A549 (cell line): ENCODE measurements around the gene SH3BP5.

ENCODE experiments used
- CEBPB ChIP-seq, 2 experiments: fragments of >200 bp in 1 of 2; sonication (Bioruptor Twin) in 1 of 2; formaldehyde crosslinking in 1 of 2; IDR thresholded peaks; 2 replicates each; pipeline ENCODE4 v1.6.1; 2012 to 2016
- ESRRA ChIP-seq: fragments of 150-350 bp; IDR thresholded peaks from 2 replicates; pipeline ENCODE4 v1.6.1; 2014; ENCODE audit warnings: mild to moderate bottlenecking, low read length, borderline replicate concordance
- HOXB5 ChIP-seq: fragments of 250-450 bp; sonication (Bioruptor Pico); IDR thresholded peaks from 2 replicates; pipeline ENCODE4 v1.5.0; 2020; ENCODE audit warnings: mild to moderate bottlenecking, moderate library complexity
- JUN ChIP-seq, 2 experiments: fragments of >200 bp; sonication (Bioruptor Twin); formaldehyde crosslinking; IDR thresholded peaks; 2 replicates in 1 of 2; 3 replicates in 1 of 2; pipeline ENCODE4 v1.6.1; 2016 to 2017
- MAFK ChIP-seq: fragments of 450-650 bp; IDR thresholded peaks from 2 replicates; pipeline ENCODE4 v1.6.1; 2014; ENCODE audit not compliant: partially characterized antibody
- NR3C1 ChIP-seq: fragments of >200 bp; sonication (Bioruptor Twin); formaldehyde crosslinking; IDR thresholded peaks from 3 replicates; pipeline ENCODE4 v1.6.1; 2017
- POLR2A ChIP-seq: IDR thresholded peaks from 2 replicates; pipeline ENCODE4 v1.6.1; 2012; ENCODE audit warnings: mild to moderate bottlenecking, low read length
- ZFP36 ChIP-seq: fragments of 450-650 bp; IDR thresholded peaks from 2 replicates; pipeline ENCODE4 v1.6.1; 2014; ENCODE audit warnings: borderline replicate concordance; ENCODE audit not compliant: partially characterized antibody
- TF ChIP-seq, protein P1 (sequence below): fragments of >200 bp; sonication (Bioruptor Twin); formaldehyde crosslinking; IDR thresholded peaks from 3 replicates; pipeline ENCODE4 v1.5.1; 2016
- TF ChIP-seq, protein P2 (sequence below): fragments of 150-350 bp; IDR thresholded peaks from 2 replicates; pipeline ENCODE4 v1.6.1; 2014; ENCODE audit warnings: low read depth, mild to moderate bottlenecking, low read length
- TF ChIP-seq, protein P3 (sequence below): fragments of 200-600 bp; sonication (generic); IDR thresholded peaks from 2 replicates; pipeline ENCODE4 v1.6.1; 2016; ENCODE audit warnings: antibody characterized with exemption, mild to moderate bottlenecking, moderate library complexity

DNA sequence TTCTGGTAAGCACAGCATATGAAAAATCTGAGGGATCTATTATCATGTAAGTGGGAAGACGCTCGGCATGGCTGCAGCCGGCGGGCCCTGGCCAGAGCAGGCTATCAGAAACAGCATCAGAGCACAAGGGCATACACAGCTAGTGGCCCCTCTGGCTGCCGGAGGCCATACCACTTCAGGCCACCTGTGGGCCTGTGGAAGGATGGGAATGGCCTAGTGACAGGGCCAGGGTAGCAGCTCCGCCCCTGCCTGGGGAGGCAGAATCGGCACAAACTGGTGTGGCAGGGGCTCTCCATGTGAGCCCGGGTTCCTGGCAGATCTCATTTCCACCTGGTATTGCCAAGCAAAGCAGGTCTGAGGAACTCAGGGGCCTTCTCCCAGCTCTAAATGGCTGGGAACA is 46.4 kb downstream of the SH3BP5 start:
- TF ChIP-seq, protein P1, sequence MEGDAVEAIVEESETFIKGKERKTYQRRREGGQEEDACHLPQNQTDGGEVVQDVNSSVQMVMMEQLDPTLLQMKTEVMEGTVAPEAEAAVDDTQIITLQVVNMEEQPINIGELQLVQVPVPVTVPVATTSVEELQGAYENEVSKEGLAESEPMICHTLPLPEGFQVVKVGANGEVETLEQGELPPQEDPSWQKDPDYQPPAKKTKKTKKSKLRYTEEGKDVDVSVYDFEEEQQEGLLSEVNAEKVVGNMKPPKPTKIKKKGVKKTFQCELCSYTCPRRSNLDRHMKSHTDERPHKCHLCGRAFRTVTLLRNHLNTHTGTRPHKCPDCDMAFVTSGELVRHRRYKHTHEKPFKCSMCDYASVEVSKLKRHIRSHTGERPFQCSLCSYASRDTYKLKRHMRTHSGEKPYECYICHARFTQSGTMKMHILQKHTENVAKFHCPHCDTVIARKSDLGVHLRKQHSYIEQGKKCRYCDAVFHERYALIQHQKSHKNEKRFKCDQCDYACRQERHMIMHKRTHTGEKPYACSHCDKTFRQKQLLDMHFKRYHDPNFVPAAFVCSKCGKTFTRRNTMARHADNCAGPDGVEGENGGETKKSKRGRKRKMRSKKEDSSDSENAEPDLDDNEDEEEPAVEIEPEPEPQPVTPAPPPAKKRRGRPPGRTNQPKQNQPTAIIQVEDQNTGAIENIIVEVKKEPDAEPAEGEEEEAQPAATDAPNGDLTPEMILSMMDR = no peak
- no peak for TF ChIP-seq MAFK
- TF ChIP-seq HOXB5 (CRISPR knock-in tag) = no peak
- TF ChIP-seq CEBPB (IDR thresholded peaks at IDR 0.05) = no peak
- no peak for TF ChIP-seq POLR2A
- TF ChIP-seq ESRRA = no peak
- TF ChIP-seq, protein P2, sequence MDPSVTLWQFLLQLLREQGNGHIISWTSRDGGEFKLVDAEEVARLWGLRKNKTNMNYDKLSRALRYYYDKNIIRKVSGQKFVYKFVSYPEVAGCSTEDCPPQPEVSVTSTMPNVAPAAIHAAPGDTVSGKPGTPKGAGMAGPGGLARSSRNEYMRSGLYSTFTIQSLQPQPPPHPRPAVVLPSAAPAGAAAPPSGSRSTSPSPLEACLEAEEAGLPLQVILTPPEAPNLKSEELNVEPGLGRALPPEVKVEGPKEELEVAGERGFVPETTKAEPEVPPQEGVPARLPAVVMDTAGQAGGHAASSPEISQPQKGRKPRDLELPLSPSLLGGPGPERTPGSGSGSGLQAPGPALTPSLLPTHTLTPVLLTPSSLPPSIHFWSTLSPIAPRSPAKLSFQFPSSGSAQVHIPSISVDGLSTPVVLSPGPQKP = no peak
- TF ChIP-seq ZFP36 = no peak
- TF ChIP-seq JUN (IDR thresholded peaks at IDR 0.05) = no peak
- no peak for TF ChIP-seq NR3C1
- TF ChIP-seq, protein P3, sequence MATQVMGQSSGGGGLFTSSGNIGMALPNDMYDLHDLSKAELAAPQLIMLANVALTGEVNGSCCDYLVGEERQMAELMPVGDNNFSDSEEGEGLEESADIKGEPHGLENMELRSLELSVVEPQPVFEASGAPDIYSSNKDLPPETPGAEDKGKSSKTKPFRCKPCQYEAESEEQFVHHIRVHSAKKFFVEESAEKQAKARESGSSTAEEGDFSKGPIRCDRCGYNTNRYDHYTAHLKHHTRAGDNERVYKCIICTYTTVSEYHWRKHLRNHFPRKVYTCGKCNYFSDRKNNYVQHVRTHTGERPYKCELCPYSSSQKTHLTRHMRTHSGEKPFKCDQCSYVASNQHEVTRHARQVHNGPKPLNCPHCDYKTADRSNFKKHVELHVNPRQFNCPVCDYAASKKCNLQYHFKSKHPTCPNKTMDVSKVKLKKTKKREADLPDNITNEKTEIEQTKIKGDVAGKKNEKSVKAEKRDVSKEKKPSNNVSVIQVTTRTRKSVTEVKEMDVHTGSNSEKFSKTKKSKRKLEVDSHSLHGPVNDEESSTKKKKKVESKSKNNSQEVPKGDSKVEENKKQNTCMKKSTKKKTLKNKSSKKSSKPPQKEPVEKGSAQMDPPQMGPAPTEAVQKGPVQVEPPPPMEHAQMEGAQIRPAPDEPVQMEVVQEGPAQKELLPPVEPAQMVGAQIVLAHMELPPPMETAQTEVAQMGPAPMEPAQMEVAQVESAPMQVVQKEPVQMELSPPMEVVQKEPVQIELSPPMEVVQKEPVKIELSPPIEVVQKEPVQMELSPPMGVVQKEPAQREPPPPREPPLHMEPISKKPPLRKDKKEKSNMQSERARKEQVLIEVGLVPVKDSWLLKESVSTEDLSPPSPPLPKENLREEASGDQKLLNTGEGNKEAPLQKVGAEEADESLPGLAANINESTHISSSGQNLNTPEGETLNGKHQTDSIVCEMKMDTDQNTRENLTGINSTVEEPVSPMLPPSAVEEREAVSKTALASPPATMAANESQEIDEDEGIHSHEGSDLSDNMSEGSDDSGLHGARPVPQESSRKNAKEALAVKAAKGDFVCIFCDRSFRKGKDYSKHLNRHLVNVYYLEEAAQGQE = no peak
